Measurements from ENCODE around the gene MSMP.

Gene MSMP

GRCh38 chr9:35741740-35742139, 12.3 kb downstream of the MSMP start:
- no peak for DNase-seq

GRCh38 chr9:35740243-35740642, 13.8 kb downstream of the MSMP start:
- no peak for DNase-seq

GRCh38 chr9:35738924-35739323, 15.2 kb downstream of the MSMP start:
- DNase-seq = no peak

GRCh38 chr9:35738186-35738585, 15.9 kb downstream of the MSMP start:
- DNase-seq = no peak

- DNase-seq = no peak
Observed at GRCh38 chr9:35737143-35737542, 16.9 kb downstream of the MSMP start.

- DNase-seq = peak; percentile 30 to 72 (median 58)
Observed at GRCh38 chr9:35736201-35736633, 17.9 kb downstream of the MSMP start.

GRCh38 chr9:35734096-35734495, 20.0 kb downstream of the MSMP start:
- DNase-seq = no peak

GRCh38 chr9:35732800-35733541, 21.1 kb downstream of the MSMP start:
- DNase-seq = peak in 2 of 6 experiments; percentile 16

- DNase-seq = peak; percentile 88 to 97 (median 94)
Observed at GRCh38 chr9:35732185-35732799, 21.8 kb downstream of the MSMP start, which contains the start of the genes CREB3 and TLN1. TSS of gene CREB3 (plus strand) at chr9:35732666. CDS start at chr9:35732773, 107 bp downstream. TSS of gene TLN1 (minus strand) at chr9:35732195. CDS start at chr9:35725694, 6,501 bp downstream.

- DNase-seq = peak in 2 of 6 experiments; percentile 42 to 43
Observed at GRCh38 chr9:35731415-35732184, 22.5 kb downstream of the MSMP start.

GRCh38 chr9:35730486-35730854, 23.6 kb downstream of the MSMP start:
- DNase-seq = no peak

- DNase-seq = peak in 1 of 6 experiments; percentile 13
Observed at GRCh38 chr9:35729700-35730485, 24.2 kb downstream of the MSMP start.

GRCh38 chr9:35729101-35729500, 25.0 kb downstream of the MSMP start:
- DNase-seq = no peak

- peak in 2 of 6 experiments; percentile 16 to 32 for DNase-seq
Observed at GRCh38 chr9:35728041-35728971, 25.8 kb downstream of the MSMP start.

GRCh38 chr9:35727676-35728040, 26.4 kb downstream of the MSMP start:
- DNase-seq = no peak

GRCh38 chr9:35726931-35727330, 27.1 kb downstream of the MSMP start:
- peak; percentile 11 to 55 (median 24) for DNase-seq

- no peak for DNase-seq
Observed at GRCh38 chr9:35725362-35725761, 28.7 kb downstream of the MSMP start.

- no peak for DNase-seq
Observed at GRCh38 chr9:35723908-35724307, 30.2 kb downstream of the MSMP start.

- DNase-seq = no peak
Observed at GRCh38 chr9:35723426-35723825, 30.6 kb downstream of the MSMP start.

GRCh38 chr9:35719546-35719945, 34.5 kb downstream of the MSMP start:
- DNase-seq = no peak

- no peak for DNase-seq
Observed at GRCh38 chr9:35718721-35719511, 35.2 kb downstream of the MSMP start.

Measured in stimulated activated naive CD4-positive, alpha-beta T cell (primary cell).